Activated gamma-delta T cell (primary cell): Measurements from ENCODE around the gene COX7A2.

Source experiments
- DNase-seq: peaks from one replicate; lab custom pipeline; 2025; lab: John Stamatoyannopoulos, UW

COX7A2 gene

DNA sequence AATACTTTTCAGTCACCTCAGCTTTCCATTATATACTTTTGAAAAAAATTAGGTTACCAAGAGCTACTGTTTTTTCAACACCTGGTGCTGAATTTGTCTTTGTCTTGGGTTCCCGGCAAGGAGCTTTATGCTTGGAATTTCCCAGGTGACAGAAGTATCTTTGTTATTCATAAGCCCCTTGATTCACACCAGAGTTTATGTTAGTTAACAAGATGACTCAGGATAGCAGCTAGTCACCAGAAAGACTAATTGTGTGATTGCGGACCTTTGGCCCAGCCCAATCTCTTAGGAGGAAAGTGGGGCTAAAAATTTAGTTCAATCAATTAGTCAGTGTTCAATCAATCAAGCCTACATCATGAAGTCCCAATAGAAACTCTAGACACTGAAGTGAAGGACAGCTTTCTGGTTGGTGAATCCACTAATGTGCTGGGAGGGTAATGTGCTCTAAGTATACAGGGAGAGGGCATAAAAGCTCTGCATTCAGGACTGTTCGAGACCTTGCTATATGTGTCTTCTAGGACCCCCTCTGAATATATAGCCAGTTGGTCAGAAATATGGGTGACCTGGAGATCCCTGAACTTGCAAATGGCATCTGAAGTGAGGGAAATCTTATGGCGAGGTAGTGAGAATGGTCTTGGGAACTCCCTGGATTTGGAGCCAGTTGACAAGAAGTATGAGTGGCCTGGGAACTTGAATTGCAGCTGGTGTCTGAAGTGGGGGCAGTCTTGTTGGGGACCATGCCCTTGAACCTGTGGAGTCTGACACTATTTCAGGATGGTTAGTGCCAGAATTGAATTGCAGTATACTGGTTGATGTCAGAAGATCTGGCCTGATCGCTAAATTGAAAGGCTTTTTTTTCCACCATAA is 24.8 kb upstream of the COX7A2 start:
- no peak for DNase-seq

DNA sequence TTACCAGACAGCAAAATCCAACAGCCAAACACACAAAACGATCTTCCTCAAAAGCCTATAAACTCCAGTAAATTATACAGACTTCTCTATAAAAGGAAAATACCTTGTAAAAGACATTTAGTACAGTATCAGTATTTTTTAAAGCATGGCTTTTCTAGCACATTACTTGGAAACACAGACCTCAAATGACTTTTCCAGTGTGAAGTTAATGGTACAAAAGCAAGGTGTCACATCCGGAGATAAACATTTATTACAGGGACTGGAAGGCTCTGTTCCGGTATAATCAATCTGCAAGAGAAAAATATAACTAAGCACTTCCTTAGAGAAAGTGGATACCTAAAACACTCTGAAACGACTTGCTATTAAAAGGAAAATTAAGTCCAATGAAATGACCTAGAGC is 23.9 kb upstream of the COX7A2 start:
- no peak for DNase-seq

DNA sequence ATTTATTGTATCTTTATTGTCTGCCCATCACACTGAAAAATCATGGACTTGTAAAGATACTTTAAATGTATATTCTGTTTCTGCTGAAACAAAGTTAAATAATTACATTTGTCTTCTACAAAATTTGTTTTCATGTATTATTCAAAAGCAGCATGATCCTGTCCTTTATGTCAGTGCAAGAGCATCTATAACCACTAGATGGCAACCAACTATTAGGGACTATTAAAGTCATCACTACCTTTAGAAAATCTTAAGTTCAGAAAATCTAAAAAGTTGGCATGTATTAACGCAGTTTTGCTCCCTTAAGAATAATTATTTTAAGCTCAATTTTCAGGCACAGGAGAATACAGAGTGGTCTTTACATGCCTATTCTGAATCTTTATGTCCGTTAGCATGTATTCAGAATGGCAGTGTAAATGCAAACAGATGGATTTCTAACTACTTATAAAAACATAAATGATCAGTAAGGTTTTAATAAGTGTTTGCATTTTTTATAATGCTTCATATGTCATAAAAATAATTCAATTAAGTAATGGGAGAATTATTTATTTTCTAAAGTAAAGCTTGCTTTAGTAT is 23.2 kb upstream of the COX7A2 start:
- no peak for DNase-seq

DNA sequence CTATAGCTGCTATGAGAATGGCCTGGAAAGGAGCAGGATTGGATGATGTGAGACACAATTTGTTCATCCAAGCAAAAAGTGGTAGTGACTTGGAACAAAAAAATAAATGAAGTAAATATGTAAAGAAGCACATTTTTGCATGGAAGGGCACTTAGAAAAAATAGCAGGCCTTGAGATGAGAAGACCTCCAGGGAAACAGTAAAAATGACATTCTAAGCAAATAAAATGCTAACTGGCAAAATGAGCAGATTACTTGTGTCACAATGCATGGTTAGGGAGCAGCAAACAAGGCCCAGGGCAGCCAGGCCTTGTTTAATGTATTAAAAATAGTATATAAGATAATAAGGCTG is 19.8 kb upstream of the COX7A2 start:
- DNase-seq, result no peak

DNA sequence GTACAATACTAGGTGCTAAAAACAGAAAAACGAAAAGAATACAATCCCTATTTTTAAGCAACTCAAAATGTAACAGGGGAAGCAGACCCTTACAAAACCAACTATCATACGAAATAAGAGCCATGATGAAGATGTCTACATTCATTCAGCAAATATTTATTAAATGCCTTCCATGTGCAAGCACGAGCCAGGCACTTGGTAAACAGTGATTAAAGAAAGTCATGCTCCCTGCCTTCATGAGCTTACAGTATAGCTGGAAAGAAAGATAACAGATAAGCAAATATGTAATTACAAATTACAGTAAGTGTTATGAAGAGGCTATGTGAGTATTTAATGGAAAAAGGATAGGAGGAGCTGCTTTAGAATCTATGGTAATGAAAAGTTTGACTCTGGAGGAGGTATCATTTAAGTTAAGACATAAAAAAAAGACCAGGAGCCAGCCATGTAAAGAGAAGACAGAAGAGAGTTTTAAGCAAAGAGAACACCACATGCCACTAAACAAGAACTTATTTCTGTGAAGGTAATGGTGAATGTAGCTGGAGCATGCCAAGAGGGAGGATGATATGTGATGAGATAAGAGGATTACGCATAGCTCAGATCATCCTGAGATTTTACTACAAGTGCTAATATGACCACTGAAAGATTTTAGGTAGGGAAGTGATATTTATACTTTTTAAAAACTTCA is 19.3 kb upstream of the COX7A2 start:
- no peak for DNase-seq

DNA sequence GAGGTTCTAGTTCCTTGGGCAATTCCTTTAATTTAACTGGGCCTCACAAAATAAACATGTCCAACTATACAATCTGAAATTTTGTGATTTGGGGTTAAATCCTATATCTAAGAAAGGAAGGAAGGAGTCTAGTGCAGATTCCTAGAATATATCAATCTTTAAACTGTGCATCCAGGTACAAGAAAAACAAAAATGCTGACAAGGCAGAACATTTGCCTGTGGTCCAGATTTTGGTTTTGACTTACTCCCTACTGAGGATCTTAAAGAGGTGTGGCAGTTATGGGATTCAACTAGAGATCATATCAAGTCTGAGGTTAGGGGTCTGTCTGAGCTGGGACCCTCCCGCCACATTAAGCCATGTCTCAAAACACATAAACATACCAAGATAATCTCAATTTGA is 17.7 kb upstream of the COX7A2 start:
- DNase-seq, result no peak

DNA sequence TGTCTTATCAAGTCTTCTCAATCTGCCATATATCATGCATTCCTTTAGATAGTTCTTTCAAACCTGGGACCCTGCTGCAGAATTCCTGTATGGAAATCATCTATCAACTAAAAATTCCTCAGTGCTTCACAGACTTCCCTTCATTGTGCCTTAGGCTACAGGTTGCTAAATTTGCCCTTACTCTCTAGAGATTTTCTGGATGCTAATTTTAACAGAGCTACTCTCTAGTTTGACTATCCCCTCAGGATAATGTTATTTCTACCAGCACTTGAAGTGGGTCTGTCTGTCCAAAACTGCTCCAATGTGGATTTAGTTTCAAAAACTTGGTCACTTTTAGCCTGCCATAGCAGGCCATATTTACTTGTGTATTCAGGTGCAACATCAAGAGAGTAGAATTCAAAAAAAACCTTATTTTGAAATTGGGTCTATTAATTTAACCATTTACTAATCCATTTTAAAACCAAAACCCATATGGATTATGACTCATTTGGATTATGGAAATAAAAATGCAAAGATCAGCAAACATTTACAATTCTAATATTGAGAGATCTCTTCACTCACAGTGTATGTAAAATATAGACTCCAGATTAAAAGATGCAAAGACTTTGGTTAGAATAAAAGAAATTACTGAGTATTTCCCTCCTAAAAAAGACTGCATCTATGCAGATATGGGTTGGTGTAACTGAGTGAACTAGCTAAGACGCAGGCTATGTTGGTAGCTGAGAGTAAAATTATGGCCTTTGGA is 13.9 kb upstream of the COX7A2 start:
- DNase-seq, result no peak

DNA sequence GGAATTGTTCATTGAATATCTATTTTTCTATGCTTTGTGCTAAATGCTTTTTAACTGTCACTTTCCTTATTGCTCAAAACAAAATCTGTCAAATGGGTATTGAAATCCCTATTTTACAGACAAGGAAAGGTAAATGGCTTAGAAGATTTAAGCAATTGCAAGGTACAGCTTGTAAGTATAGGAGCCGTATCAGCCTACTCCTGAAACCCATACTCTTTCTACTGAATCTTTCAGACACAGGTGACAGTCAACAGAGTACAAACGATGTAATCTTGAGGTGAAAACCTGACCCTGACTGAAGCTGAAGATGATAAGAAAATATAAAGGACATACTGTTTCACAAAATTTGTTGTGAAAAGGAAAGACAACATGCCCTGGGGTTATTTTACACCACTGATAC is 7.0 kb upstream of the COX7A2 start:
- no peak for DNase-seq

DNA sequence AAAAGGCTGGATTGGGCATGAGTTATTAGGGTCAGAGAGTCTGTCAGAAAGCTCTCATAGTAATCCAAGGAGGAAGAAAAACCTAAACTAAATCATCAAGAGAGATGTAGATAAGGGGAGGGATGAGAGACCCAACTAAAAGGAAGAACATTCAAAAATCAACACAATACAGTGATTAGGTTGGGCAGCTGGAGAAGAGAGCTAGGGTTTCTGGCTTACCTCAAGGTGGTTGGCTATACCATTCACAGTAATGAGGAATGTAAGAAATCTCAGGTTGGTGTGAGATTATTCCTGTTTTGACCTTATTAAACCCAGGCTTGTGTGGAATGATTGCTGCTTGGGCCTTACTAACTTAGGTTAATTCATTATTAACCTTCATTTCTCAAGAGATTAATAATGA is 6.2 kb upstream of the COX7A2 start:
- DNase-seq, result no peak

DNA sequence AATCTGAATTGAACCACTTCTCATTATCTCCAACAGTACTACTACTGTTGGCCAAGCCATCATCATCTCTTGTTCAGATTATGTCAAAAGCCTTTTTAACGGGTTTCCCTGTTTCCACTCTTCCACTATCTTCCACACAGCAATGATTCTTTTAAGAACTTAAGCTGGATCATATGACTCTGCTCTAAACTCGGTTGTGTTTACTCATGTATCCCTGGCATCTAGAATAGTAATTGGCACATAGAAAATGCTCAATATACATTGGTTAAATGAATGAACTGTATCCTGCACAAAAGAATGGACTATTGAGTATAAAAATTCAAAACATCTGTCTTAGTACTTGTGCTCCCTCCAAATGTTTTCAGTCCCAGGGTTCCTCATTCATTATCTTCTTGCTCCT is 2.8 kb upstream of the COX7A2 start:
- no peak for DNase-seq

DNA sequence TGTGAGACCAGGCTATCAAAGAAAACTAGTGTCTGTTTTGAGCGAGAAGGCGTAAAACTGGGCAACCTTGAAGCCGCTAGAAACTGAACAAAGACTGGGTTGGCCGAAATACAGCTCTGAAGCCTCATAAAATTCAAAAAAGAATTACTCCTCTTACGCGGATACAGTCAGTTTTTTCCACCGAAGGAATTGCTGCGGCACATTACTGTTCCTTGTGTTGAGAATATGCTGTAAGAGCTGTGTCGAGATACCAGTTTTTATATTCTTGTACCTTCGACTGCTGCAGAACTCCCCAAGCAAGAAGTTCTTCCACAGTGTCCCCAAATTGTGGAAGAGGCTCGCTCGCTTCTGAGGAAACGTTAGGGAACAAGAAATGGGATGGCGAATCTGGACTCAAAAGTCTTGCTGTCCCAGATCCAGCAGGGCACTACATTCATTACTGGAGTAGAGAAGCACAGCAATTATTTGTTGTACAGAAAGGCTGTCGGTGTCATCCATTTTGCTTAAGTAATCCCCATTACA is 523 bp upstream of the COX7A2 start:
- no peak for DNase-seq

DNA sequence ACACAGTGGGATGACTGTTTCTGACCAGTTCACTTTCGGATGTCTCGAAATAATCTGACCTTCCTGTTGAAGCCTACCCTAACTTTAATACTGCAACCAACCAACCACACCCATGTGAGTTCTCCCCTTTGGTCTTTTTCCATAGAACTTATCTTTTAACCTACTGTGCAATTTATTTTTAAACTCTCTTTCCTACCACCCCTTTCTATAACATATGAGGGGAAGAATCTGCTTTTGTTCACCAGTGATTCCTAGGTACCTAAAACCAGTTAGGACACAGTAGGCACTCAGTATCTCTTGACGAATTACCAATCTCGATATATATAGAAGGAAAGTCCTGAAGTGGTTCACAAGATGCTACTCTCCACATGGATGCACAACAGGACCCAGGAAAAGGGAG is 7.0 kb downstream of the COX7A2 start:
- no peak for DNase-seq

DNA sequence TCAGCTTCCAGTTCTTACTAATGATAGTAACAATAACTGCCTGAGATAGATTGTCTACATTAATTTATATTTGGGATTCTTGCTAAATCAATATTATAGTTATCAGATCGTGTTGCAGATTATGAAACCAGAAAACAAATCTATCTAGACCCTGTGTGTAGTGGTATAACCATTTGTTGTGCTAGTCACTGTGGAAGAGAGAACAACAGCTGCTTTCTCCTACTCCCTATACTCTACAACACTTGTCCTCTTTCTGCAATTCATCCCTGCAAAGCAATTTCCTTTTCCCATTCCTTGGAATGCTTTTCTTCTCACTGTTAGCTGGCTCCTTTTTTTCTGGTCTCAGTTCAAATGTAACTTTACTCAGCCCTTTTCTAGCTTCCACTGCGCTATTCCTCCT is 8.3 kb downstream of the COX7A2 start:
- DNase-seq, result no peak

DNA sequence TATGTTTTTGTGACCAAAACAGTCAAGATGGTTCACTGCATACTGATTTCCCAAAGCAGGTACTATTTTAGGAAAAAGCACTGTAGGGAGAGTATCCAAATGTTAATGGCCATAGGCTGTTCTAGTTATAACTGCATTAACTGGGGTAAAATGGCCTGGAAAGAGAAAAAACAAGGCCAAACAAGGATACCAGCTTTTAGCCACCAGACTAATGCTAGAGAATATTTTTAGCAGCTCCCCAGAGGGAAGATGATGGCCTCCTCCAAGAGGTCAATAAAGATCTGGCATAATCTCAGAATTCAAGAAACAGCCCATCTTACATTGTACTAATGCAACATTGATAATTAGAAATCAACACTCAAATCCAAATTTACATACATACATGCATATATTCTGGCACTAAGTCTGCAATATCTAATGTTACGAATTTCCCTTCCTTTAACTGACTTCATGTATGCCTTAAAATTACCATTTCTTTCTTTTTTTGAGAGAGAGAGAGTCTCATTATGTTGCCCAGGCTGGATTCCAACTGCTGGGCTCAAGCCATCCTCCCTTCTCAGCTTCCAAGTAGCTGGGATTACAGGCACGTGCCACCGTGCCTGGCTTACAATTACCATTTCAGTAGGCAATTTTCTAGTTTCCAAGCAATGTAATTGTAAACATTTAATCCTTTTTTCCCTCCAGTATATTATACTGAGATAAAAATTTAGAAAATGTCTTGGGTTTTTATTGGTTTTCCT is 9.3 kb downstream of the COX7A2 start:
- no peak for DNase-seq

DNA sequence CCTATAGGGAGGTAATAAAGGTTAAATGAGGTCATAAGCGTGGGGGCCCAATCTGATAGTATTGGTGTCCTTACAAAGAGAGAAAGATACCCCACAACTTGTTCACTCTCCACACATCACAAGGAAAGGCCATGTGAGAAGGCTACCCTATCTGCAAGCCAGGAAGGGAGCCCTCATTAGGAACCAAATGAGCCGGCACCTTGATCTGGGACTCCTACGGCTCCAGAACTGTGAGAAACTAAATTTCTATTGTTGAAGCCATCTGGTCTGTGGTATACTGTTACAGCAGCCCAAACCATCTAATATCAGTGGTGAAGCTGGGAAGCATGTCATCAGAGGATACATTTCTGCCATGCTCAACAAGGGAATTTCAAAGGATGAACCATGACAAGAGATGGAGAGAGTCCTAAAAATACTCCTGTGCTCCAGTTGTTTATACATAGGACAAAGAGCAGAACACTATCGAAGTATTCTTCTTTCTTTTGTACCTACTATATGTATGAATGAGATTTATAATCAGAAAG is 10.4 kb downstream of the COX7A2 start:
- no peak for DNase-seq

DNA sequence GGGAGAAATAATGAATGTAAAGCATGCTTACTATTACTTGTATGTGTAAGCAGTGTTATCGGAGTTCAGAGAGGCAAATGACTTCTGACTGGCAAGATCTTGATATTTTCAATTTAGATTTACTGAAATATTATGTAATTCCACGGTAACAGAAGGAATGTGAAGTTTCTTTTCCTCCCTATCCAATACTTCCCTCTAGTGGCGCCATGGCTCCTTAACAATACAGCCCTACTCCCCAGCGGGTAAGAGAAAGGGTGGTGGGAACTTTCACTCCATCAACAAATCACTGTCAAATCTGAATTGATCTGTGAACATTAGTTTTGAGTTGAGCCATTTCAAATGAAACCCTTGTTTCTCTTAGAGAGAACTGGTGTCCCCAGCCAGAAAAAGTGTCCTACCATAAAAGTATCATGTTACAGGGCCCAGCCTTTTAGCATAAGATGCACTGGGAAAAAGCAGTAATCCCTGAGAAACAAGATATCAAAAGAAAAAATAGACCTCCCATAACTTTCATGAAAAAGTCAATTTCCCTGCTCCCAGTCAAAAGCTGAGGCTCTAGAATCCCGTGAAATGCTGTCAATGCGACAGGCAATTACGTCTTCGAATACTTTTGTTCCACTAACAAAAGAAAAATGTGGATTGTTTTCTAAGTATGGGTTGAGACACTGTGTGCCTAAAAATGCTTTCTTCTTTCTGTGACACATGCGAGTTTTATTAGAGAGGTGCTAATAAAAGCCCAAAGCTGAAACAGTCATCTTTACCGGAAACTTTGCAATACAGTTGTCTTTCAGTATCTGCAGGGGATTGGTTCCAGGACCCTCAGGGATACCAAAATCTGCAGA is 12.9 kb downstream of the COX7A2 start:
- DNase-seq, result no peak

DNA sequence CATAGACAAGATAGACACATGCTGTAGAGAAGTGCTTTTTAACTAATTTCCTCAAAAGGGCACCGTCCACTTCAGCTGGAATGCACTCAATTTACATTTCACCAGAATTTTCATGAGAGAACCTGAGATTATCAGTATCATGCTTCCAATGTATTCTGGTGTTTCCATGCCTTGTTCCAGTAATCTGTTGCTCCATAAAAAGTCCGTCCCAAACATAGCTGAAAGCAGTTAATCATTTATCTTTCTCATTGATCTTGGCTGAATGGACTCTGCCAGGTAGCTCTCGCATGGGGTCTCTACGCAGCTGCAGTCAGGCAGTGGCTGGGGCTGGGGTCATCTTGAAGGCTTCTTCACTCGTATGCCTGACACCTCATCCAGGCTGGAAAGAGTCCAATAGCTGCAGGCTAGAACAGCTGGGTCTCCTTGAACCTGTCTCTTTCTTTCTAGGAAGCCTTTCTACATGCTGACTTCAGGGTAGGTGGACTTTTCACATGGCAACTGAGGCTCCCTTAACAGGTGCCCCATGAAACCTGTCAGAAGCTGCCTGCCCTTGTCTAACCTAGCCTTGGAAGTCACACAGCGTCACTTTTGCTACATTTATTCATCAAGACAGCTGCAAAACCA is 19.2 kb downstream of the COX7A2 start:
- DNase-seq, result no peak

DNA sequence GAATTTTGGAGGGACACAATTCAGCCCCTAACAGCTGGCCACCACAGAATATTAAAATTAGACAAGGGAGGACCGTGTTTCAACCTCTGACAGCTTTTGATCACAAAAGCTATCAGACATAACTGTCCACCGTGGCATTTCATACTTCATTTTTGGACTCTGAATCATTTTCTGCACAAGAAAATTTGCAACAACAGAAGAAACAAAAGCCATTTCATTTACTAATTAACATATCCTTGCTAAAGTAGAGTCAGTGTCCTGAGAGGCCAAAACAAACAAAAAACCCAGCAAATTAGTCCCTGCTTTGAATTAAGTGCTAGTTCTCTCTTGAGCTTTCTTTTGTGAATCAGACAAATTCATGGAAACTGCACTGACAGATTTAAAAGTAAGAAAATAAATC is 20.2 kb downstream of the COX7A2 start:
- no peak for DNase-seq

DNA sequence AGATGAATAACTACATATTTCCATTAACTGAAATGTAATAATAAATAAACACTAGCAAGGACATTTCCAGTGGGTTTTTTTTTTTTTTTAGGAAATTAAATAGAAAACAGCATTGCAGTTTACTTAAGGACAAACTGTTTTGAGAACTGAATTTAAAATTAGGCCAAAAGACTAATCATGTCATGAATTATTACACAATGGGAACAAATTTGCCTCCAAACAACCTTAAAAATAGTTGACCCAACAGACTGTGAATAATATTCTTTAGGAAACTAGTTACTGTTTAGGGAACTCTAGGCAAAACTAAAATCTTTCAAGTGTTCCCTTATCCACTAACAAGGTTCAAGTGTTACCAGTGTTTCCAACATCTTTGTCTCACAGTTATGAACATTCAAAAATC is 21.3 kb downstream of the COX7A2 start:
- no peak for DNase-seq

DNA sequence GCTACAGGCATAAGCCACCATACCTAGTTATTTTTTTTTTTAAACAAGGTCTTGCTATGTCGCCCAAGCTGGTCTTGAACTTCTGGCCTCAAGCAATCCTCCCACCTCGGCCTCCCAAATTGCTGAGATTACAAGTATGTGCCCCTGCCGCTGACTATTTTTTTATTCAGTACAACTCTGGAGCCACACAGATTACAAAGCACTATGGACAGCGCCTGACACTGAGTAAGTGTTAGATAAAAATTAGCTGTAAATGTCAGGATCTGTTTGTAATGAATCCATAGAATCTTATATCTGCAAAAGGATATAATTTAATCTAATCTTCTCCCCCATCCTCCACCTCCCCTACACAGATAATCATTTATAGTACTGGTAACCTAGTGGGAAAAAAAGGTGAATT is 22.5 kb downstream of the COX7A2 start:
- DNase-seq, result no peak
